HG03342 (cell line): ENCODE results near the gene BLACAT1.
"Not testable (repeated sequence)": the region's sequence is repeated elsewhere in the genome, so short reads cannot be mapped to it uniquely, and the experiment has no call there.

ENCODE experiments used
- ATAC-seq: cut with Tn5 transposase; IDR thresholded peaks from one replicate; pipeline ENCODE4 v1.9.1; 2021; ENCODE audit warnings: mild to moderate bottlenecking, moderate library complexity; ENCODE audit not compliant: unreplicated experiment

The BLACAT1 gene

DNA sequence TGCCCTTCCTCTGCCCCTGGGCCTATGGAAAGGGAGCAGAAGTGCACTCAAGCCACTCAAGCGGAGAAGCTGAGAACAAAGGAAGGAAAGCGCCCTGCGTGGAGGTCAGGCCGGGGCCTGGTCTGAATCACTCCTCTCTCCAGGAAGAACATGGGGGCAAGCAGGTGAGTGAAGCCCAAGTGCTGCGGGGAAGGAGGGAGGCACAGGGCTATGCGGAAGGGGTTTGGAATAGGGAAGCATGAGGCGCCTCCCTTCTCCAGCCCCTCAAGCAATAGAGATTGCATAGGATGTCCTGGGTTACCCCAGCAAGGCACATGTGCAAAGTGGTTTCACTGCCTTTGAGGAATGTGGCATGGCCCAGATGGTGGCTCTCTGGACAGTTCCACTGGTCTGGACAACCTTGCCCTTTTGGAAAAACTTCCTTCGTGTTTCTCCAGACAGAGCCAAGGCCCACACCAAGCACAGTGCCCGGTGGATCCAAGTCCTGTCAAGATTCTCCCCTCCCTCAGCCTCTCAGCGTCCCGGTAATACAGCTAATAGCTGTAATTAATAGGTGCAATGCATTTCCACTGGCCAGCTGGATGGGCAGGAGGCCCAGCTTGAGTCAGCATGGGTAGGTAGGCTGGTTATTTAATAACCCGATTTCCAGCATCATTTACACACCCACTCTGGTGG, 13.7 kb downstream of the BLACAT1 start:
- ATAC-seq, result no peak

DNA sequence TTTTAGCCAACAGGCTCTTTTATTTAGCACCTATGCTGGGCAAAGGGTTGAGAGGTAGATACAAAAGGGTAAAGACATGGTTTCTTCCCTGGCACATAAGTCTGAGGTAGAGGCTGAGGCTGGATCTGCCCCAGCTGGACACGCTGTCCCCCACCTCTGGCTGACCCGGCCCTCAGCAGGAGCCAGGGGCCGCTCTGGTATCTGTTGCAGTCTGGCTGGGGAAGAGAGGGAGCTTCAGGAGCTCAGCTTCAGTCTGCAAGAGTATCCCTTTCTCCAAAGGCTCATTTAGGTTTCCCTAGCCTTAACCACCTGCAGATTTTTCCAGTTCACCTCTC, 14.2 kb downstream of the BLACAT1 start:
- no peak for ATAC-seq

DNA sequence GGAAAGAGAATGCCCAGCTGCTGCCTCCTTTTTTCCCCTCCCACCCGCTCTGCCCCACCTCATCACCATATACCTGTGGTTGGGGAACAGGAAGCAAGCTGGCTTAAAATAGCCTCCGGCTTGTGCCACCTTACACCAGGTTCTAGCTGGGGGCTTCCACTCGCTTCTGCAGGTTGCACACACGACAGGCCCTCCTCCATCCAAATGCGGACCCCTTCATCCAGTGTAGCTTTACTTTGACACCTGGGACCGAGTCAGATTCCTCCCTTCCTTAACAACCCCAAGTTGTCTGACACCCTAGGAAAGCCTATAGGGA, 14.6 kb downstream of the BLACAT1 start:
- ATAC-seq, result no peak

DNA sequence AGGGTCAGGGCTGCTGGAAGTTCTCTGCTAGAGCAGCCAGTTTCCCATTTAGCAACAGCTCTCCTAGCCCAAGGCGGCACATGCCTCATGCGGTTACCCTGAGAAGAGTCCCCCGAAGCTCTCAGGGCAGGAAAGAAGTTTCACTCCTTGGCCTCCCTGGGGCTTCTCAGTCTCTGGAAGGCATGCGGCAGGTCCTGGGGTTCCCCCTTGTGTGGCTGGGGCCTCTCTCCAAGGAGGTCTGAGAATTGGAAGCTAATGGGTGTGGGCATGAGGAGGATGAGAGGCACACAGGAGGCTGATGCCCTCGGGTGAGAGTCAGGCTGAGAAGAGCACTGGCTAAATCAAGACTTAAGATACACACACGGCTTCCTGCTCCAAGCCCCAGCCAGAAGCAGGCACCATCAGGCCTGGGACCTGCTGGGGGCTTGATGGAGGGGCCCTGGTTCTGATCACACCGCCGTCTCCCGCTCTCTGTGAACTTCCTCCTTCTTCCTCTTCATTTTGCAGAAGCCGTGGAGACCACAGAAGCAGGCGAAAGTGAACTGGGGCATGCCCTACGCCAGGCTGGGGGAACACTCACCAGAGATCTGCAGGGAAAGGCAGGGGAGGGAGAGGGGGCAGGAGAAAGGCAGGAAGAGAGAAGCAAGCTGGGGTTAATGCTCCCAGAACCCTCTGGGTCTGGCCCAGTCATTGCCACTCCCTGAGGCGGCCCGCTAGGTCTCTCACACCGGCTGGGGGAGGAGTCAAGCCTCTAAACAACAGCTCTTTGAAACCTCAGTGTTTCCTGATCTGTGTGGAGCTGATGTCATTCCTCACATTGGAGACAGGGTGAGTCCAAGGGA, 15.1 kb downstream of the BLACAT1 start:
- peak; percentile 75 for ATAC-seq

DNA sequence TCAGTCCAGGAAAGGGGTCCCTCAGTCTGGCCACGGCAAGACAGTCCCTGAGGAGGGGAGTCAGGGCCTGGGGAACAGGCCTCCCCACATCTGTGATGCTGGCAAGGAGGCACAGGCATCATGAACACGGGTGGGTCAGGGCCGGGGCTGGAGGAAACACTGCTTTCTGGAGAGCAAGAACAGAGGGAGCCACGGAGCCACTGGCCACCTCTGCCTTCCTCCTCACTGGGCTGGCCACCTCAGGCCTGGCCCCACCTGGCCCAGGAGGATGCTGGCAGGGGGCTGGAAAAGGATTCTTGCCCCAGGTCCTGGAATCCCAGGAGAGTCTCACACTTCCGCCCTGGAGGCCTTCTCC, 15.7 kb downstream of the BLACAT1 start:
- ATAC-seq, result no peak

DNA sequence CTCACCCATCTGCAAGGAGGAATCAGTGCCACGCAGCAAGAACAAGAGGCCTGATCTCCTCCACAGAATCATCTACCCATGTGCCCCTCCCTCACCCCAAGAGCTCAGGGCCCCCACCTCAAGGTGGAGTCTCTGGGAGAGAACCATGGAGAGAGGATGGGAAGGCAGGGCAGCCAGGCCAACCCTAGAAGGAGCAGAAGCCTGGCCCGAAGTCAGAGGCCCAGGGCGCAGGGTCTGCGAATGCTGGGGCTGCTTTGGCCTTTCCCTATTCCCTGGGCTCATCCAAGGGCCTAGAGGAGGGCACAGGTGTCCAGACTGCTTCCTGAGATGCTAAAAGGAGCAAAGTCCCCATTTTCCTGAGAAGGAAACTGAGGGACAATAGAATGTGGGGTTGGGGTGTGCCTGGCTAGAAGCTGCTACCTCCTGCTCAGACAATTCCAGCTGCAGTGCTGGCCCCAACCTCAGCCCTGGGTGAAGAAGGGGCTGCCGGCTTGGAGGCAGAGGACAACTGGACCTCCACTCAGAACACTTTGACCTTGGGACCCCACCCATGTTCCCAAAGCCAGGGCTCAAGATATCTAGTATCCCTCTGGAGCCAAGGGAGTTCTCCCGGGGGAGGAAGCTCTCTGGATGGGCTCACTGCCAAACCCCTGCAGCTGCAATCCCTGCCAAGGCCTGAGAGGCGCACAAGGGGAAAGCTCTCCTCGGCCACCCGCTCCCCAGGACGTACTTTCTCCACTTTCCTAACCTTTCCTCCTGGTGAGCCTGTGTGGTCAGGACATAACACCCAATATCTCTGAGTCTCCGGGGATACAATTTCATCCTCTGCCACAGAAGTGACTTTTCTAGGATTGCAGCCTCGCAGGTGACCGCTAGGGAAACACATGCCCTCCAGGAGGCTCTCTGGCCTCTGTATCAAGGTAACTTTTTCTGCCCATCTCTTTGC, 17.4 kb downstream of the BLACAT1 start:
- ATAC-seq, result no peak

DNA sequence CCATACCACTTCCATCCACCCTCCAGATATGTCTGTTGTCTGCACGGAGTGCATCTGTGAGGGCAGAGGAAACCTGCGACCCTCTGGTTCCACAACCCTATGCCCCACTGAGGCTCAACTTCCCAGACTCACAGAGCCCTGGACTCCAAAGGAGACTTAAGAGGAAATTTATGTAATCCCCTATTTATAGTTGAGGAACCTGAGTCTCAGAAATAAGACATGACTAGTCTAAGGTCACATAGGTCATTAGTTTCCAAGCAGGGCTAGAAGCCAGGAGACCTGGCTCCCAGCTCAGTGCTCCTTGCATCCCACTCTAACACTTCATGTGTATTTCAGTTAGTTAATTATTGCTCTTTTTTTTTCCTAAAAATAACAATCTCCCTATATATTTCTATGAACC, 18.3 kb downstream of the BLACAT1 start:
- ATAC-seq, result no peak

DNA sequence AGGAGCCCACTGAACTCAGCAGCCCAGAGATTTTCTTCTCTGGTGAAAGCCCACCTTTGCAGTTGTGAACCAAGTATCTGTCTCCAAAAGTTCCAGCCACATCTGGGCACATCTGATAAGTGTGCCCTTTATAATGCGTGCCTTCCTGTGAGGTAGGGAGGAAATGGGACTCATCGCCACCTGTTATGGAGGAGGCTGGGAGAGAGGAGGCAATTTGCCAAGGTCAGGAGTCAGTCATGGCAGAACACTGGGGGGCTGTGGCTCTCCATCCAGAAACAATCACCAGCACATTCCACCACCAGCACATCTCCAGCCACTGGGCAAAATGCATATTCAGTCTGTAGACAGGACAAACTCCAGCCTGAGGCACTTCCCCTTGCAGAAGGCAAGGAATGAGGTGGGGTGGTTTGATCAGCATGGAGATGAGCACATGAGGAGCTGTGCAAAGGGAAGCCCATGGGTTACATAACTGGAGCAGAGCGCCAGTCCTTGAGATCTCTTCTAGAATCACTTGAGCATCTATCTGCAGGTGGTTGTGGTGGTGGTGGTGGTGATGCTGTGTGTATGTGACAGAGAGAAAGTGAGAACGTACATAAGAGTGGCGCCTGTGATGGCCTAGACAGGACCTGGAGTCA, 19.0 kb downstream of the BLACAT1 start:
- no peak for ATAC-seq

DNA sequence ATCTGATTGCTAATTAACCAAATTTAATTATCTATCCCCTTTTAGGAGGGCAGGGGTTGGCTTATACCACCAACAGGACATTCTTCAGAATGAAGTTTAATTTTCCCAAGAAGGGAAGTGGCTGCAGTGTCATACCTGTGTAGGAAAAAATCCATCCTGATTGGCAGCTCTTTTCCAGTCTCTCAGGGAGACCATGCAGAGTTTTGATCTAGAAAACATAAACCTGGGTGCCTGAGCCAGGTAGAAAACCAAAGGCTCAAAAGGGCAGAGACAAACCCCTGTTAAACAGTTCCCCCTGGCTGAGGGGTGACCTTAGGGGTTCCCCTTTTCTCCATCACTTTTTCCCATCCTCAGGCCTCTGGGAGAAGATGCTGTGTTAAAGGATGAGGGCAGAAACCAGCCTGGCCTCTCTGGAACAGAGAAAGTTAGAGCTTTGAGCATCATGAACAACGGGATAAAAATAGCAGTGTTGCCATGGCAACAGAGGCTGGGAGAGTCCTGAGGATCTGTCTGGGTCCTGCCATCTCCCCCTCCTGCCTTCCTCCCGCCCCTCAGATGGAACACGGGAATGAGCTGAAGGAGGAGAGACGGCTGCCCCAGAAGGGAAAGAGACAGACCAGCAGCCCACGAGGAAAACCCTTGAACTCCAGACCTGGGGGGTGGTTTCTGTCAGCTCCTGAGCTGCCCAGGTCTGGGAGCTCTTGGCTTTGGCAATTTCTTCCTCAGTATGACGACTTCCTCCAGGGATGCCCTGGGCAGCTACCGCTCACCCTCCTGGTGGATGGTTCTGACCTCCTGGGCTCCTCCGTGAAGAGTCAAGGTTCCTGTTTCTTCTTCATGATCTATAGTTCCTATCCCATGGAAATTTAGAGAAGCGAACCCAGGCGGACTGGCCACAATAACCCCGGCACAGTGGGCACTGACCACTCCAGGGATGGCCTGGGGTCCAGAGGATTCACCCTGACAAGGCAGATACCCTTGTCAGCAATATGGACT, 20.0 kb downstream of the BLACAT1 start:
- no peak for ATAC-seq

DNA sequence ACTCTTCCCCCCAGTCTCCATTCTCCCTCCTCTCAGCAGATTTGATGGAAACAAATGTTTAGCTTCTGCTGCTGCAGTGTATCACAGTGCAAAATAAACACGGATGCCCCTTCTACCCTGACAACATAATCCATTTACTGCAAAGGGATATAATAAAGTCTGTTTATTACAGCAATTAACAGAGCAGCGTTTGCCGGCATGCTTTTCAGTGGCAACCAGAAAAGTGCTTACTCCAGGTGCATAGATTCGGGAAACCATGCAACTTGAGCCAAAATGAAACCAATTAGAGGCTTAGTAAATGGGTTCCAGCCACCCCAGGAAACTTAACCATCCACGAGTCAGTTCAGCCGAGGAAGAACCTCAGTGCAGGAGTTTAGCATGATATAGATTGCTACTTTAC, 21.1 kb downstream of the BLACAT1 start:
- no peak for ATAC-seq

DNA sequence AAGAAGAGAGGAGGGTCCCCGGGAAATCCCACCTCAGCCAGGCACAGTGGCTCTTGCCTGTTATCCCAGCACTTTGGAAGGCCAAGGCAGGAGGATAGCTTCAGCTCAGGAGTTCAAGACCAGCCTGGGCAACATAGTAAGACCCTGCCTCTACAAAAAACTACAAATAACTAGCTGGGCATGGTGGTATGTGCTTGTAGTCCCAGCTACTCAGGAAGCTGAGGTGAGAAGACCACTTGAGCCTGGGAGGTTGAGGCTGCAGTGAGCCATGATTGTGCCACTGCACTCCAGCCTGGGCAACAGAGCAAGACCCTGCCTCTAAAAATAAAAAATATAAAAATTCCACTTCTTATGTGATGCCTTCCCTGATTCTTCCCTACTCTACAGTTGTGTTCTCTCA, 23.2 kb downstream of the BLACAT1 start:
- not testable (repeated sequence) for ATAC-seq

DNA sequence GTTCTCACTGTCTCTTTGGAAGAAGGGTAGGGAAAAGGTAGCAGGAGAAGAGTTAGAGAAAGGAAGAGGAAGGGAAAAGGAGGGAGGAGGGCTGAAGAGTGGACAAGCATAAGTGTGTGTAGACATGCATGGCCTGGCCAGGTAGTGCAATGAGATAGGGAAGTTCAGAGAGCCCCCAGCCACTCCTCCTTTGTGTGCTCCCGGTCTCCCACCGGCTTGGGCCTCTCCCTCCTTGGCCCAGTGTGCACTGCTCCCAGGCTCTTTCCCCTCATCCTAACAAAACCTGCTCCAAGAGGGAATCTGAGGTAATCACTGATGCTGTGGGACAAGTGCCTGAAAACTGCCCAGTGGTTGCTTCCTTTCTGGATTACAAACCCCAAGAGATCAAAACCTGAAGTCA, 23.7 kb downstream of the BLACAT1 start:
- no peak for ATAC-seq

DNA sequence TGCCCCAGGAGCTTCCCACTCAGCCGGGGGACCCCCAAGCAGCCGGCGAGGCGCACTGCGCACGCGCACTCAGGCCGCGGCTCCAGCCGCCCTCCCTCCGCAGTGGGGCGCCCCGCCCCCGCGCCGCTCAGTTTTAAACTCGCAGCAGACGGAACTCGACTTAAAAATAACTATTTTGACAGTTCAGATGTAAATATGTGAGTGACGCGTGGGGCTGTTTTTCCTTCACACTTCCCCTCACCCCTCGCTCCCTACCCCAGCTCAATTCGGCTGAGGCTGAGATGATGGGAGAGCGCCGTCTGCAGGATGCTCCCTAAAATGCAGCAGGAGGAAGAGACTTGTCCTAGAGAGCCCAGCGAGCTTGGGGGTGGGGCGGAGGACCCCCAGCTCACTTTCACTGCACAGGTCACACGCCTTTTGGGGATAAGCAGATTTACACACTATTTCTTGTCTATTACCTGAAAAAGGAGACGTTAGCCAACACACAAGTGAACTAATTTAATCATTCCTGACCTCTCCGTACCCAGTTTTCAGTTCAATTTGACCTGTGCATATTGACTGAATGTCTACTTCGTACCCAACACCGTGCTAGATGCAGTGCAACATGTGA, 25.0 kb downstream of the BLACAT1 start:
- no peak for ATAC-seq

DNA sequence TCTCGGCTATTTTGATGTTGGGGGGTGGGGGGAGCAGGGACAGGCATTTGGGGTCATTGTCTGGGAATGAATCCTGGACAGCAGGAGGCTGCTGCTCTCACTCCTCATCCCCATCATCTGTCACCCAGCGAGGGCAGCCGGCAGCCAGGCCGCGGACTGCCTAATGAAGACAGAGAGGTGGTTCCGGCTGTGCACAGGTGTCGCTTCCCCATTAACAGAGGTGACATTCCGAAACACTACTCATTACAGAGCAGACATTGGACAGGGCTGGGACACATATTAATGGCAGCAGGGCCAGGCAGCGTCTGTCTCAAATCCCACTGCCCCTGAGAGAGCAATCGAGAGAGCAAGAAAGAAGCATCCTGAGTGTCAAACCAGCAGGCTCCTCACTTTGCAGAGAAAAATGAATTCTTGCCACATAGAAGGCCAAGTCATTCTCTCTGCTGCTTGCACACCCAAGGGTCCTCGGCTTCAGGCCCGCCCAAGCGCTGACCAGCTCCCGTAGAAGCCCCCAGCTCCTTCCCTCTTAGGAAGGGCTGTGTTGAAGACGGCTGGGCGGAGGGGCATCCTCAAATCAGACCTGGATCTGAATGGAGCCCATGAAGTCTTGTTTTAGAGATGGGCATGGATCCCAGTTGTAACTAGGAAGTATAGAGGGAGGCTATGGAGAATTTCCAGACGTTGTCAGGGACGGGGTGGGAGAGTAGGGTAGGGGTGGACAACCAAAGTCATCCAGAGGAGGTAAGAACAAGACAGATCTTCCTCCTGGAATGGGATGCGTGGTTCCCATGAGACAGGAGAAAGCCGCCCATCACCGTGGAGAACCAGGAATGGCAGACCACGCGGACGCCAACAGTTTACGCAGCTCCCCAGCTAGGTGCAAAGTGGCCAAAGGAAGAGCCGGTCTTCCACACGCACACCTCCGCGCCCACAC, 25.8 kb downstream of the BLACAT1 start:
- ATAC-seq, result no peak

DNA sequence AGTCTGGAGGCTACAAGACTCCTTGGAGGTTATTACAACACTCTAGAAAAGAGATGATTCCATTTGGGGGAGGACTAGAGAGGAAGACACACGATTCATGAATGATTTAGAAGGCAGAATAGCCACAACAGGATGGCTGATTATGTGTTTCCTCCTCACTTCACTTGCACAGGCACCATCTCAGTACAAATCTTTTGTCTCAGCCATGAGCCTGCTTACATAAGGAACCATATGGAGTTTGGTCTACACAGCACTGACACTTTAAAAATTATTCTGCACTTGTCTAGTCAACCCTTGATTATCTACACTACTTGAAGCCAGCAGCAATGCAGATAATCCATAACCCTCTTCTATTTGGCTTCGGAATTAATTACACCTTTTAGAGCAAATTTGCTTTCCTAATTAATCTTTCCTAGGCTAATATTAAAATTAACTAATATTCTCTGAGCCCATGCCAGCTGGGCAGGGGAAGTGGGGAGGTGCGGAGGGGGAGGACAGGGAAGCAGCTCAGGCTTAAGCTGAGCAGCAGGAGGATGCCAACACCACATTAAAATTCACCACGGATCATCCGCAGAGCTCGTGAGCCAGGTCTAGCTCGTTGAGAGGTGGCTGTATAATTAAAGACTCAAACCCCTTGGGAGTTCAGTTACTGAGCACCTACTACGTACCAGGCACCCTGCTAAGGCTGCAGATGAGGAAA, 30.8 kb downstream of the BLACAT1 start:
- no peak for ATAC-seq

DNA sequence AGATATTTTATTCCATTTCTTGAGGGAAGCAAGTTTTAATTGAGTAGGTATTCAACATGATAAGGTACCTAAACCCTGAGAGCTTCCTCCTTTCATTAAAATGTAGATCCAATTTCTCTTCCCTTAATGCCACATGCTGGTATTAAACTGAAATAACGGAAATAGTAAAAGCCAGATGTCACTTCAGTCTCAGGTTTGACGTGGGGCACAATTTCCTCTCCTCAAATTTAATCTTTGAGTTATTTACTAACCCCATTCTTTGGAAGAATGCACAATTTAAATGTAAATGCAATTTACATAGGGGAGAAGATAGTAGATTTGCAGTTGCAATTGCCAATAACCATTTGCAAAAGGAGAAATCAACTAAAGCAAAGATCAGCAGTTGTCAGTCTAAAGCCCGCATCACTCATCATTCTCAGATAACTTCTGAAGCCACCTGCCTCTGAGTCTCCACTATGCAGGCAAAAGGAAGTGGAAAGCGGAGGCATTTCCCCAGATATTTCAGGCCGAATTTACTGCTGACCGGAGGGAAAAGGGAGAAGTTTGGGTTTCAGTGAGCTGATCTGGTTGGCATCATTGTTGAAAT, 31.9 kb downstream of the BLACAT1 start:
- no peak for ATAC-seq

DNA sequence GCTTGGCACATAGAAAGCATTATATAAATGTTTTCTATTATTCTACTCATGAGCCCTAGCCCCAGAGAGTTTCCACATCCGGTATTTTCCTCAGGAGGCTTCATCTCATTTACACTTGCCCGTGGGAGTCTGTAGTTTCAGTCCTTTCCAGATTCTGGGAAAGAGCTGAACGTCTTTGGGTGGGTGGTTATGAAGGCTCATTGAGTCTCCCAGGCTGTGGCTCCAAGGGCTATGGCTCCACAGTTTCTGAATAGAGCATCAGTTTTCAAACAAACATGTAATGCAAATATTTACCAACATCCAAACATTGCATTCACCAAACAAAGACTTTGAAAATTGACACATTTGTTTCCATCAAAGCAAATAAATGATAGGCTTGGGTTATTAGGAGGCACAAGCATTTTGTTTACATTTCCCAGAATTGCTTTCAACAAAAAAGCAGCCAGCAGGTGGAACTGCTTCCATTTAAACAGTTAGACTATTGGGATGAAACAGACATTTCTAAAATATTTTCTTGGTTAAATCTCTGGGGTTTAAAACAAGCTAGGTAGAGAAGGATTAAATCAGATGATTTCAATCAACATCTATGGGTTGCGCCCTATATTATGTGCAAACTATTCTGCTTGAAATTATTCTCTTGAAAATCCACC, 32.7 kb downstream of the BLACAT1 start:
- no peak for ATAC-seq
